Mucosa of gallbladder (tissue), 1 donor: Measurements from ENCODE around the gene TMEM86A. TPM values are rescaled to one million over a fixed set of nuclear protein-coding genes. Genes with fewer than 3 reads are reported as not detected.

ENCODE experiments used
- total RNA-seq: library from RNA; stranded (reverse); gene quantifications from one replicate; pipeline ENCODE4 v1.2.1, GENCODE V29; 2021
- donor health status: DM: no; HTN: no; CAD: no.

TMEM86A gene
- total RNA-seq, 1 donor from 2014 or later, result 20.1 TPM

Other genes with a start within 250 kb of the TMEM86A start
- gene LDHAL6A, start 242.9 kb upstream of the TMEM86A start, total RNA-seq, result not detected
- 54.4 TPM for gene TSG101, start 171.8 kb upstream of the TMEM86A start, total RNA-seq
- 21.2 TPM for gene UEVLD, start 110.0 kb upstream of the TMEM86A start, total RNA-seq
- 2.8 TPM for gene MISFA, start 99.0 kb upstream of the TMEM86A start, total RNA-seq
- 24.4 TPM for gene SPTY2D1, start 64.4 kb upstream of the TMEM86A start, total RNA-seq
- 4.9 TPM for gene IGSF22, start 27.4 kb downstream of the TMEM86A start, total RNA-seq
- gene PTPN5, start 93.0 kb downstream of the TMEM86A start, total RNA-seq, result 0.43 TPM
- not detected for gene MRGPRX1, start 240.6 kb downstream of the TMEM86A start, total RNA-seq